Measurements from ENCODE around the gene LTBP1.

LTBP1 gene

GRCh38 chr2:33186937-33187336 is 240.2 kb downstream of the LTBP1 start:
- WGBS: 99% methylated on average over 5 of the region's 6 CpGs
- no peak overlapping the region for H2BK15ac ChIP-seq (ENCODE audit: low read depth, poor library complexity, severe bottlenecking)
- no peak overlapping the region for H2AFZ ChIP-seq (ENCODE audit: low read depth, low read length)
- no peak overlapping the region for H3K14ac ChIP-seq (ENCODE audit: low read length in 2 of 2)
- H3K23ac ChIP-seq (ENCODE audit: low read length in 2 of 2): no peak overlapping the region
- no peak overlapping the region for H3K18ac ChIP-seq (ENCODE audit: low read depth in 1 of 2, low read length in 2 of 2)
- H2AK5ac ChIP-seq (ENCODE audit: low read length, severe bottlenecking): no peak overlapping the region
- no peaks in the 10 kb centered on the region for H3K79me1 ChIP-seq (replicated peaks; ENCODE audit: low read length, poor library complexity, severe bottlenecking)
- no peak overlapping the region for H3K4ac ChIP-seq (ENCODE audit: low read depth in 1 of 2, low read length in 2 of 2)
- no peak overlapping the region for H3K4me2 ChIP-seq (ENCODE audit: low read length, poor library complexity, severe bottlenecking)
- no peak overlapping the region for H4K8ac ChIP-seq (ENCODE audit: low read length)
- H2BK120ac ChIP-seq (ENCODE audit: low read depth, low read length): no peak overlapping the region
- H4K91ac ChIP-seq (ENCODE audit: low read length): peak overlapping the region; percentile 31
- peaks cover 0 to 55% of the 10 kb centered on the region in 2 experiments for H3K36me3 ChIP-seq (ENCODE audit: control insufficient read depth in 1 of 2, insufficient read depth in 2 of 2, low read depth in 1 of 2, low read length in 2 of 2)
- no peaks in the 10 kb centered on the region for H3K27me3 ChIP-seq (ENCODE audit: control insufficient read depth in 1 of 2, insufficient read depth in 1 of 2, low read length in 2 of 2)
- no peak overlapping the region for H2BK12ac ChIP-seq (ENCODE audit: low read length in 2 of 2)
- H3K9me3 ChIP-seq (ENCODE audit: control insufficient read depth, low read length): peaks cover 7% of the 10 kb centered on the region
- H3K27ac ChIP-seq (ENCODE audit: low read length, poor library complexity, severe bottlenecking): no peak overlapping the region
- H3K9ac ChIP-seq (ENCODE audit: low read length): no peak overlapping the region
- H3K4me3 ChIP-seq (ENCODE audit: insufficient read depth in 1 of 2, low read depth in 1 of 2, low read length in 2 of 2): no peak overlapping the region
- DNase-seq: no peak
- no peak overlapping the region for H2BK5ac ChIP-seq (ENCODE audit: low read depth, low read length, poor library complexity, severe bottlenecking)
- no peaks in the 10 kb centered on the region for H3K4me1 ChIP-seq (ENCODE audit: control insufficient read depth, insufficient read depth, low read depth, low read length)

DNA sequence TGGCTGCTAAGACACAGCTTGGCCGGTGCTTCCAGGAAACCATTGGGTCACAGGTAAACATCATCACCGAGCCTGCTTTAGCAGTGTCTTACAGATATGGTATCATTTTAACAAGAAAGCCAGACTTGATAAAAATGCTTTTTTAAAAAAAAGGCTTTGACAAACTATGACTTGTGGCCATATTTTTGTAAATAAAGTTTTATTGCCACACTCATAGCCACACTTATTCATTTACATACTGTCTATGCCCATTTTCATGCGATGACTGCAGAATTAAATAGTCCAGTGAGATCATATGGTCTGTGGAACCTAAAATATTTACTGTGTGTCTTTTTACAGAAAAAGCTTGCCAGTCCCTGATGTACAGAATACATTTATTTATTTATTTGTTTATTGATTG is 242.0 kb downstream of the LTBP1 start:
- no peak overlapping the region for H3K23ac ChIP-seq (ENCODE audit: low read length in 2 of 2)
- H2BK15ac ChIP-seq (ENCODE audit: low read depth, poor library complexity, severe bottlenecking): no peak overlapping the region
- H4K8ac ChIP-seq (ENCODE audit: low read length): no peak overlapping the region
- WGBS: 100% methylated on average over 2 of the region's 3 CpGs
- no peak overlapping the region for H3K14ac ChIP-seq (ENCODE audit: low read length in 2 of 2)
- H3K18ac ChIP-seq (ENCODE audit: low read depth in 1 of 2, low read length in 2 of 2): no peak overlapping the region
- no peak overlapping the region for H3K4me2 ChIP-seq (ENCODE audit: low read length, poor library complexity, severe bottlenecking)
- H3K4me1 ChIP-seq (ENCODE audit: control insufficient read depth, insufficient read depth, low read depth, low read length): no peaks in the 10 kb centered on the region
- no peak overlapping the region for H3K27ac ChIP-seq (ENCODE audit: low read length, poor library complexity, severe bottlenecking)
- no peak overlapping the region for H3K4me3 ChIP-seq (ENCODE audit: insufficient read depth in 1 of 2, low read depth in 1 of 2, low read length in 2 of 2)
- no peak overlapping the region for H2BK12ac ChIP-seq (ENCODE audit: low read length in 2 of 2)
- no peaks in the 10 kb centered on the region for H3K9me3 ChIP-seq (ENCODE audit: control insufficient read depth, low read length)
- H2AFZ ChIP-seq (ENCODE audit: low read depth, low read length): no peak overlapping the region
- H4K91ac ChIP-seq (ENCODE audit: low read length): no peak overlapping the region
- H3K27me3 ChIP-seq (ENCODE audit: control insufficient read depth in 1 of 2, insufficient read depth in 1 of 2, low read length in 2 of 2): no peaks in the 10 kb centered on the region
- no peak overlapping the region for H2BK120ac ChIP-seq (ENCODE audit: low read depth, low read length)
- H3K36me3 ChIP-seq (ENCODE audit: control insufficient read depth in 1 of 2, insufficient read depth in 2 of 2, low read depth in 1 of 2, low read length in 2 of 2): peaks cover 0 to 57% of the 10 kb centered on the region in 2 experiments
- H2AK5ac ChIP-seq (ENCODE audit: low read length, severe bottlenecking): no peak overlapping the region
- H3K4ac ChIP-seq (ENCODE audit: low read depth in 1 of 2, low read length in 2 of 2): no peak overlapping the region
- no peak overlapping the region for H3K9ac ChIP-seq (ENCODE audit: low read length)
- no peaks in the 10 kb centered on the region for H3K79me1 ChIP-seq (replicated peaks; ENCODE audit: low read length, poor library complexity, severe bottlenecking)
- no peak overlapping the region for H2BK5ac ChIP-seq (ENCODE audit: low read depth, low read length, poor library complexity, severe bottlenecking)
- no peak for DNase-seq

DNA sequence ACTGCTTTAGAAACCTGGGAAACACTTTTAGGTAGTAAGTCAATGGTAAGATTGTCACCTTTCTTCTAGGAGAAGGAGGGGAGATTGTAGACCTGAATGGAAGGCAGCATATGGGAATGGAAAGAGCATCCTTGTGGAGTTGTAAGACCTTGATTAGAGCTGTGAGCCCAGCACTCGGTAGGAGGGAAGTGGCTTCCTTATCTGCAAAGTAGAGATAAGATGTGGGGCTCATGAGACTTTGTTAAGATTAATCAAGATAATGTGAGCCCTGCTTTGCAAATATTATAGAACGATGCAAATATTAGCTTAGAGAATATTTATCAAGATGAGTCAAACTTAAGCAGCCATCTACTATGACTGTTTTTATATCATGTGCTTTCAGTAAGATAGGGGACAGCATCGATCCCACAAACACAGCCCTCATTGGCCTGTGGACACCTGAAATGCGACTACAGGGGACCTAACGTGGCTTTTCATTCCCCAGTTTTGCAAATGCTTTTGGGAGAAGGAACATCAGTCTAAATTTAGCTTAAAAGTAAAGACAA is 243.7 kb downstream of the LTBP1 start:
- no peak overlapping the region for H3K9ac ChIP-seq (ENCODE audit: low read length)
- H3K18ac ChIP-seq (ENCODE audit: low read depth in 1 of 2, low read length in 2 of 2): no peak overlapping the region
- peak overlapping the region; percentile 59 for H2BK120ac ChIP-seq (ENCODE audit: low read depth, low read length)
- no peak for DNase-seq
- no peak overlapping the region for H2BK12ac ChIP-seq (ENCODE audit: low read length in 2 of 2)
- 57% methylated on average over 4 of the region's 5 CpGs for WGBS
- no peaks in the 10 kb centered on the region for H3K79me1 ChIP-seq (replicated peaks; ENCODE audit: low read length, poor library complexity, severe bottlenecking)
- no peak overlapping the region for H3K27ac ChIP-seq (ENCODE audit: low read length, poor library complexity, severe bottlenecking)
- H3K36me3 ChIP-seq (ENCODE audit: control insufficient read depth in 1 of 2, insufficient read depth in 2 of 2, low read depth in 1 of 2, low read length in 2 of 2): peaks cover 0 to 60% of the 10 kb centered on the region in 2 experiments
- no peak overlapping the region for H2AK5ac ChIP-seq (ENCODE audit: low read length, severe bottlenecking)
- no peaks in the 10 kb centered on the region for H3K4me1 ChIP-seq (ENCODE audit: control insufficient read depth, insufficient read depth, low read depth, low read length)
- H3K27me3 ChIP-seq (ENCODE audit: control insufficient read depth in 1 of 2, insufficient read depth in 1 of 2, low read length in 2 of 2): no peaks in the 10 kb centered on the region
- H2AFZ ChIP-seq (ENCODE audit: low read depth, low read length): no peak overlapping the region
- no peak overlapping the region for H3K4me2 ChIP-seq (ENCODE audit: low read length, poor library complexity, severe bottlenecking)
- H3K4me3 ChIP-seq (ENCODE audit: insufficient read depth in 1 of 2, low read depth in 1 of 2, low read length in 2 of 2): no peak overlapping the region
- H3K14ac ChIP-seq (ENCODE audit: low read length in 2 of 2): no peak overlapping the region
- no peaks in the 10 kb centered on the region for H3K9me3 ChIP-seq (ENCODE audit: control insufficient read depth, low read length)
- no peak overlapping the region for H3K23ac ChIP-seq (ENCODE audit: low read length in 2 of 2)
- H4K91ac ChIP-seq (ENCODE audit: low read length): no peak overlapping the region
- H2BK5ac ChIP-seq (ENCODE audit: low read depth, low read length, poor library complexity, severe bottlenecking): no peak overlapping the region
- no peak overlapping the region for H2BK15ac ChIP-seq (ENCODE audit: low read depth, poor library complexity, severe bottlenecking)
- H3K4ac ChIP-seq (ENCODE audit: low read depth in 1 of 2, low read length in 2 of 2): no peak overlapping the region
- no peak overlapping the region for H4K8ac ChIP-seq (ENCODE audit: low read length)

GRCh38 chr2:33195891-33196290 is 249.1 kb downstream of the LTBP1 start:
- Histone ChIP-seq H3K14ac (ENCODE audit: low read length in 2 of 2) (no peak overlapping the region), H3K27me3 (ENCODE audit: control insufficient read depth in 1 of 2, insufficient read depth in 1 of 2, low read length in 2 of 2) (no peaks in the 10 kb centered on the region), H2AFZ (ENCODE audit: low read depth, low read length) (no peak overlapping the region), H4K91ac (ENCODE audit: low read length) (no peak overlapping the region), H3K79me1 (replicated peaks; ENCODE audit: low read length, poor library complexity, severe bottlenecking) (no peaks in the 10 kb centered on the region), H3K27ac (ENCODE audit: low read length, poor library complexity, severe bottlenecking) (no peak overlapping the region), H3K9ac (ENCODE audit: low read length) (no peak overlapping the region), H2BK12ac (ENCODE audit: low read length in 2 of 2) (no peak overlapping the region), H2BK120ac (ENCODE audit: low read depth, low read length) (no peak overlapping the region), H2AK5ac (ENCODE audit: low read length, severe bottlenecking) (no peak overlapping the region), H3K4me3 (ENCODE audit: insufficient read depth in 1 of 2, low read depth in 1 of 2, low read length in 2 of 2) (no peak overlapping the region), H4K8ac (ENCODE audit: low read length) (no peak overlapping the region), H3K36me3 (ENCODE audit: control insufficient read depth in 1 of 2, insufficient read depth in 2 of 2, low read depth in 1 of 2, low read length in 2 of 2) (peaks cover 0 to 22% of the 10 kb centered on the region in 2 experiments), H2BK5ac (ENCODE audit: low read depth, low read length, poor library complexity, severe bottlenecking) (no peak overlapping the region), H3K4me2 (ENCODE audit: low read length, poor library complexity, severe bottlenecking) (no peak overlapping the region), H3K18ac (ENCODE audit: low read depth in 1 of 2, low read length in 2 of 2) (no peak overlapping the region), H3K9me3 (ENCODE audit: control insufficient read depth, low read length) (no peaks in the 10 kb centered on the region), H3K23ac (ENCODE audit: low read length in 2 of 2) (no peak overlapping the region), H2BK15ac (ENCODE audit: low read depth, poor library complexity, severe bottlenecking) (no peak overlapping the region), H3K4ac (ENCODE audit: low read depth in 1 of 2, low read length in 2 of 2) (no peak overlapping the region), H3K4me1 (ENCODE audit: control insufficient read depth, insufficient read depth, low read depth, low read length) (no peaks in the 10 kb centered on the region)
- WGBS: 98% methylated on average over 6 of the region's 7 CpGs
- DNase-seq: no peak
